PC-9 (cell line): ENCODE measurements around the gene TTLL3.

Source experiments
- EZH2 ChIP-seq: fragments of 200-600 bp; sonication (generic); IDR thresholded peaks from 2 replicates; pipeline ENCODE4 v1.8.0; 2017; ENCODE audit warnings: antibody characterized with exemption, low read depth
- TF ChIP-seq, protein P1 (sequence below): fragments of 200-600 bp; sonication (generic); conservative IDR thresholded peaks from 2 replicates; pipeline ENCODE4 v1.6.1; 2017; ENCODE audit warnings: mixed run types, antibody characterized with exemption, mild to moderate bottlenecking, moderate library complexity

DNA sequence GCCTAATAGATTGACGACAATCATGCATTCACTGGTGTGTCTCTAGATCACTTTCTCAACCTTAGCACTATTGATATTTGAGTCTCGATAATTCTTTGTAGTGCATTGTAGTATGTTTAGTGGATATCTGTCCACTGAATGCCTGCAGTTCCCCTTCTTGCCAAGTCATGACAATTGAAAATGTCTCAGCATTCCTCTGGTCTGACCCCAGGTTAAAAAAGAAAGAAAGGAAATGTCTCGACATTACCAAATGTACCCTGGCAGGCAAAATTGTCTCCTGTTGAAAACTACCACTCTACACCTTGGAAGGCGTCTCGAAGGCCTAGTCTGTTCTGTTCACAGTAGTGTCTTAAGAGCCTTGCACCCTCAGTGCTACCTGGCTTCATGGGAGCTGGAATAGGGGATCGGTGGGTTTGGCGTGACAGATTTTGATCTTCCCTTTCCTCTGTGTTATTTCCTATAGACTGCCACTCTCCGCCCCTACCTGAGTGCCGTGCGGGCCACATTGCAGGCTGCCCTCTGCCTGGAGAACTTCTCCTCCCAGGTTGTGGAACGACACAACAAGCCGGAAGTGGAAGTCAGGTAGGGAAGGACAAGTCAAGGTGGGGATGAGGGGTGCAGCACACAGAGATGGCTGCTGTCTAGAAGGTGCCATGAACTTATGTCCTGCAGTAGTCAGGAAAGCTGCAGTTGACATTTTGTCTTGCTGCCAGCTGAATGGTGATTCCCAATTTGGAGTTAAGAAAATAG, 12.7 kb upstream of the TTLL3 start:
- TF ChIP-seq, protein P1, sequence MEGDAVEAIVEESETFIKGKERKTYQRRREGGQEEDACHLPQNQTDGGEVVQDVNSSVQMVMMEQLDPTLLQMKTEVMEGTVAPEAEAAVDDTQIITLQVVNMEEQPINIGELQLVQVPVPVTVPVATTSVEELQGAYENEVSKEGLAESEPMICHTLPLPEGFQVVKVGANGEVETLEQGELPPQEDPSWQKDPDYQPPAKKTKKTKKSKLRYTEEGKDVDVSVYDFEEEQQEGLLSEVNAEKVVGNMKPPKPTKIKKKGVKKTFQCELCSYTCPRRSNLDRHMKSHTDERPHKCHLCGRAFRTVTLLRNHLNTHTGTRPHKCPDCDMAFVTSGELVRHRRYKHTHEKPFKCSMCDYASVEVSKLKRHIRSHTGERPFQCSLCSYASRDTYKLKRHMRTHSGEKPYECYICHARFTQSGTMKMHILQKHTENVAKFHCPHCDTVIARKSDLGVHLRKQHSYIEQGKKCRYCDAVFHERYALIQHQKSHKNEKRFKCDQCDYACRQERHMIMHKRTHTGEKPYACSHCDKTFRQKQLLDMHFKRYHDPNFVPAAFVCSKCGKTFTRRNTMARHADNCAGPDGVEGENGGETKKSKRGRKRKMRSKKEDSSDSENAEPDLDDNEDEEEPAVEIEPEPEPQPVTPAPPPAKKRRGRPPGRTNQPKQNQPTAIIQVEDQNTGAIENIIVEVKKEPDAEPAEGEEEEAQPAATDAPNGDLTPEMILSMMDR, result no peak
- no peak for TF ChIP-seq EZH2
